Epithelial cell of proximal tubule (primary cell): ENCODE data around the gene HSPA4. TPM values are rescaled to one million over a fixed set of nuclear protein-coding genes. Genes with fewer than 3 reads are reported as not detected.

Experiments used
- DNase-seq: peaks from one replicate; pipeline ENCODE4 v3.0.0-alpha.2; 2011; ENCODE audit warnings: low read depth
- H3K4me3 ChIP-seq: 2 replicates; pipeline ENCODE4 v1.5.1; 2011; ENCODE audit warnings: low read depth, mild to moderate bottlenecking, low read length
- total RNA-seq: library from RNA; depleted of rRNA; stranded (reverse); fragments of >200 nt; gene quantifications from 2 replicates; pipeline ENCODE4 v1.2.3, GENCODE V29; 2015
- TF ChIP-seq, protein P1 (sequence below): conservative IDR thresholded peaks from 2 replicates; pipeline ENCODE4 v1.5.1; 2012; ENCODE audit warnings: low read depth, mild to moderate bottlenecking, low read length

HSPA4 gene
- total RNA-seq, 1 donor from 2014 or later: 105 TPM

DNA sequence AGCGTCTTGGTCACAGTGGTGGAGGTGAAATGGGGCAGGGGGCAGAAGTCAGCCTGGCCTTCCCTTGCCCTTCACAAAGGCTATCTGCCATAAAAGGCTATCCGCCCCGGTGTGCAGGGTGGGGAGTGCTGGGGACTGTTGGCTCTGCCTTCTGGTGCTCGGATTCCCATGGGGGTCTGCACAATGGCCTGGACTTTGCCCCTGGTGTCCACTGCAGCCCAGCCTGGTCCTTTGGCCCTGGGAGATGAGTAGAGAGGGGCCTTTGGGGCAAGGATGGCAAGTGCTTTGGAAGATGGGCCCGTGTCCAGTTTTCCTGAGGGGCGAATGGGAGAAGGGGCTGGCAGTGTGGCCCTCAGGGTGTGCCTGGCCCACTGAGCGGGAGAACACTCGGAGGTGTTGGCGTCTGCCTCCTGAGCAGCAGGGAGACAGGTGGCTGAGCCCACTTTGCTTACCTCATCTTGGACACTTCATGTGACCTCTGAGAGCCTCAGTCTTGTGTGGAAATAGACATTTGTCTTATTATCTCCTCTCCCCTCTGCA, 69.9 kb downstream of the HSPA4 start:
- no peak for DNase-seq
- TF ChIP-seq, protein P1, sequence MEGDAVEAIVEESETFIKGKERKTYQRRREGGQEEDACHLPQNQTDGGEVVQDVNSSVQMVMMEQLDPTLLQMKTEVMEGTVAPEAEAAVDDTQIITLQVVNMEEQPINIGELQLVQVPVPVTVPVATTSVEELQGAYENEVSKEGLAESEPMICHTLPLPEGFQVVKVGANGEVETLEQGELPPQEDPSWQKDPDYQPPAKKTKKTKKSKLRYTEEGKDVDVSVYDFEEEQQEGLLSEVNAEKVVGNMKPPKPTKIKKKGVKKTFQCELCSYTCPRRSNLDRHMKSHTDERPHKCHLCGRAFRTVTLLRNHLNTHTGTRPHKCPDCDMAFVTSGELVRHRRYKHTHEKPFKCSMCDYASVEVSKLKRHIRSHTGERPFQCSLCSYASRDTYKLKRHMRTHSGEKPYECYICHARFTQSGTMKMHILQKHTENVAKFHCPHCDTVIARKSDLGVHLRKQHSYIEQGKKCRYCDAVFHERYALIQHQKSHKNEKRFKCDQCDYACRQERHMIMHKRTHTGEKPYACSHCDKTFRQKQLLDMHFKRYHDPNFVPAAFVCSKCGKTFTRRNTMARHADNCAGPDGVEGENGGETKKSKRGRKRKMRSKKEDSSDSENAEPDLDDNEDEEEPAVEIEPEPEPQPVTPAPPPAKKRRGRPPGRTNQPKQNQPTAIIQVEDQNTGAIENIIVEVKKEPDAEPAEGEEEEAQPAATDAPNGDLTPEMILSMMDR: no peak
- no peak overlapping the region for H3K4me3 ChIP-seq

DNA sequence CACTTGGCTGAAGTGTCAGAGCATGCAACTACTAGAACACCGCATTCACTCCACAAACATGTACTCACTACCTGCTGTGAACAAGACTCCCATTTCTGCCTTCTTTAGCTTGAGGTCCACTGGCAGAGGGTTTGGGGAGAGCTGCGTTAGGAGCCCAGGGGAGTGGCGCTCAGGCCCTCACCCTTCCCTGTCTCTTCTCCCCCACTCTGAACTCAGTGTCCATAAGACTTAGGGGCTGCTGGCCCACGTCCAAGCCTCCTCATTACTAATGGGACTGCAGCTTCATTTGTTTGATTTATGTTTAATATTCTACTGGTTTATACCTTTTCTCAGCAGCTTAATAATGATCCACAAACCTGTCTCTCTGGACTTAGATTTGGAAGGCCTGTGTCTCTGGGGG, 70.9 kb downstream of the HSPA4 start:
- DNase-seq: no peak
- TF ChIP-seq, protein P1: no peak

DNA sequence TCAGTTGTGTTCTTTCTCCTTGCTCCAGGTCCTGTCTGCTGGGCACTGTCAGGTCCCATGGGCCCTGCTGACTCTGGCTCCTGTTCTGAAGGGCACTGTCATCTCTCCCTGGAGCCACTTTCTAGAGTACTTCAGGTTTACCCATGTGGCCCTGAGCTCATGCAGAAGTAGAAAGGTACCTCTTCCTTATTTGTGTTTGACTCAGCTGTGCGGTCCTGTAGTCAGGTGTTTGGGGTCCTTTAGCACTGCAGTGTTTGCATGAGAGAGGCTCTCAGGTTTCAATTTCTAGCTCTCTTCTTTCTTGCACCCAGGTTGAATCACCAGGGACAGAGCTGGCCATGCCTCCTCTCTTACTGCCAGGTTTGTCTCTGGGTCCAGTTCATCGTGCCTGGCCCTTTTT, 71.5 kb downstream of the HSPA4 start:
- H3K4me3 ChIP-seq: no peak overlapping the region
- TF ChIP-seq, protein P1: no peak
- no peak for DNase-seq

More for the DNA sequence above, 70.9 kb downstream of the HSPA4 start:
- no peak overlapping the region for H3K4me3 ChIP-seq

DNA sequence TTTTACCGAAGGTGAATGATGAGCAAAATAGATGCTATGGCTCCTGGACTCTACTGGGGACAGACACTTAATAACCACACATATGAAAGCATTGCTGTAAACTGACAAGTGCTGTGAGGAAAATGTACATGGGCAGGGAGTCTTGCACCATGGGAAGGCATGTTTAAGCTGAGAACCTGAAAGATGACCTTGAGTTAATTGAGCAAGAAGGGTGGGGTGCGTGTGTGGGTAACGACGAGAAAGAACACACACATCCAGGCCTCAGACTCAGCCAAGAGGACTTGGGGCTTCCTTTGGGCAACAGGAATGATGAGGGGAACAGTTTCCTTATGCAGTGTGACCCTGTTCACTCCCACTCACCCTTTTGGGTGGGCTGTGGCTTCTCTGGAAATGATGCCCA, 73.1 kb downstream of the HSPA4 start:
- TF ChIP-seq, protein P1: no peak
- H3K4me3 ChIP-seq: no peak overlapping the region
- no peak for DNase-seq

DNA sequence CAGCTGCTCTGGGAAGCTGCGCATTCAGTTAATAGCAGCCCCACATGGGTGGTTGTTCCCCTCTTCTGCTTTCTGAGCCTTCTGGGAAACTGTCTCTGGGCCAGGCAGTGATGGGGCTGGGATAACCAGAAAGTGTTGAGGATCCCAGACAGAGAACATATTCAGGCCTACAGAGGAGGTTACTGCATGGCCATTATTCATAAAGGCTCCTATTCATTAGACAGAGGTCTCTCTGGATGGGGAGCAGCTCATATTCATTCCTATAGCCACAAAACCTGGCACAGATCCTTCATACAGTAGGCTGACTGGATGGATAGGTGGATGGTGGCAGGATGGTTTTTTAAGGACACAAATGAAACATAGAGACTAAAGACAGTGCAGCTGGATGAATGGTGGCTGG, 76.3 kb downstream of the HSPA4 start:
- DNase-seq: no peak
- TF ChIP-seq, protein P1: no peak
- no peak overlapping the region for H3K4me3 ChIP-seq

DNA sequence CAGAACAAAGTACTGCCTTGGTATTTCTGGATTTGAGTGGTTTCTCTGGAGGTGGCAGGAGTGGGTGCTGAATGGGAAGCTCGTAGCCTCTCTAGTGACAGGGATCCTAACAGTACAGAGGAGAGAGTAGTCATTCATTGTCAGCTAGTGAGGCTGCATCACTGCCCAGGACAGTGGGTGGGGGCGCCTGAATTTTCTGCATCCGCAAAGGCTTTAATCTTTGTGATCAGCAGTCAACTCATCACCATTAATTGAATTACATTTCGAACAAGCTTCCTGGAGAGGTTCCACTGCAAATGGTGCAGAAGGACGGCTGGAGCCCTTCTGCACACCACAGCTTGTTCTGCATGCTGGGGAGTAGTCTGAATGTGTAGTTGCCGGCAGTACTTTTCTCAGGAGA, 77.5 kb downstream of the HSPA4 start:
- no peak for DNase-seq
- H3K4me3 ChIP-seq: no peak overlapping the region
- TF ChIP-seq, protein P1: no peak

DNA sequence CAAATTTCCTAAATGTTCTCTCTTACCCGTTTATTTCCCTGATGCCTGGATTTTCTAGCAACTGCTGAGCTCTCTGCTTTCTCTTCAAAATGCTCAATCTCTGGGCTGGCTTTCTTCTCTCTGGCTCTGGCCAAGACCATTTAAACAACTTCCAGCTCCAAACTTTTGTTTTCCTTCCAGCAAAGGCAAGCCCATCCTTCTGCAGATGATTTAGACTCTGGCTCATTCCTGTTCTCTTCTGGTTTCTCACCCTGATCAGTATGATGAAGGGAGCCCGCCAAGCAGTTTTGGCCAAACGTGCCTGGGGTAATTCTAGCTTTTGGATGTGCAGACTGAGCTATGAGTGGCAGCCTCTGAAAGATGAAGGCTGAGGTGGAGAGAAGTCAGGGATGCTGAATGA, 78.1 kb downstream of the HSPA4 start:
- TF ChIP-seq, protein P1: no peak
- H3K4me3 ChIP-seq: no peak overlapping the region
- no peak for DNase-seq
